Measurements from ENCODE around the gene IGSF9B. TPM values are rescaled to one million over a fixed set of nuclear protein-coding genes. Genes with fewer than 3 reads are reported as not detected.

IGSF9B gene
- total and polyA plus RNA-seq, 9 of the 15 experiments (the other 6 are each of a cell fraction or from before 2014, with no cell fraction given): 0.09 TPM; not detected in 8

DNA sequence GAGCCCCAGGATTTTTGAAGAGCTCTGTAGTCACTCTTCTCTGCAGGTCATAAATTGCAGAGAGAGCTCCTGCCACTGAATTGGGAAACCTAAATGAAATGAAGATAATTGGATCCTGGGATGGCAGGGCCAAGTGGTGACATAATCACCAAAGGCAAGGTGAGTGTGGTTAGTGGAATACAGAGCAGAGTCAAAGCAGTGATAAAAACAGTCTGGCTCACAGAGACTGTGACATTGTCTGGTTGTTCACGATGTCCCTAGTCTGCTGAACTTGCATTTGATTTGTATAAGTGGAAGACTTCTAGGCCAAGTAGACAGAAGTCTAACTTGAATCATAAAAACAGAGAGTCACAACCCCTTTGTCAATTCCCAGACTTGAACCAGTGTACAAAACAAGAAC, 84.6 kb downstream of the IGSF9B start (continued):
- TF ChIP-seq POU5F1 (IDR thresholded peaks at IDR 0.05; ENCODE audit: borderline replicate concordance, low read depth, low read length, partially characterized antibody) (no peak), BRD9 (IDR thresholded peaks at IDR 0.05; ENCODE audit: low read depth, partially characterized antibody) (no peak), CLOCK (CRISPR knock-in tag; IDR thresholded peaks at IDR 0.05; ENCODE audit: borderline replicate concordance) (no peak), MCM7 (IDR thresholded peaks at IDR 0.05) (no peak), FOXK2 (conservative IDR thresholded peaks at IDR 0.05 in 1 of 2, IDR thresholded peaks at IDR 0.05 in 1 of 2; ENCODE audit: low read depth in 2 of 2) (no peak), HMGN3 (IDR thresholded peaks at IDR 0.05; ENCODE audit: borderline replicate concordance, extremely low read depth, insufficient read length, low read depth, low read length) (no peak)

- intact Hi-C loops (cut with micrococcal nuclease) (no loop called here), in situ Hi-C loops (cut with MboI) (no loop called here)
- H3K36me3 ChIP-seq (ENCODE audit: control insufficient read depth, insufficient read depth, low read length): no peaks in the 10 kb centered on the region
- TF ChIP-seq RFX5 (IDR thresholded peaks at IDR 0.05; ENCODE audit: low read depth, low read length) (no peak), NEUROD1 (IDR thresholded peaks at IDR 0.05; ENCODE audit: borderline replicate concordance, low read depth, low read length, partially characterized antibody) (no peak), ZNF764 (CRISPR knock-in tag; IDR thresholded peaks at IDR 0.05; ENCODE audit: low read depth) (no peak), CBX3 (IDR thresholded peaks at IDR 0.05; ENCODE audit: borderline replicate concordance in 1 of 2, low read length in 2 of 2) (no peak), ZNF445 (CRISPR knock-in tag; IDR thresholded peaks at IDR 0.05; ENCODE audit: low read depth) (no peak)
- no peak overlapping the region for H3K4me3 ChIP-seq
- FAIRE-seq (no peak), DNase-seq (ENCODE audit: extremely low read depth in 1 of 4, low spot score in 3 of 4) (no peak), ATAC-seq (no peak)
- H4K20me1 ChIP-seq (replicated peaks; ENCODE audit: control insufficient read depth, insufficient read depth, low read length): no peaks in the 10 kb centered on the region
- POLR2A ChIA-PET: no interaction called here
- no peaks in the 10 kb centered on the region for H3K9me1 ChIP-seq (ENCODE audit: control insufficient read depth, insufficient read depth, low read length)
- CTCF ChIA-PET (ENCODE audit: low intra/inter-chr PET ratio): no interaction called here
- no peaks in the 10 kb centered on the region for H3K9me3 ChIP-seq (replicated peaks; ENCODE audit: control insufficient read depth, insufficient read depth, low read depth, low read length)
- H2AFZ ChIP-seq (ENCODE audit: low read depth, low read length): no peak overlapping the region
- H3K4me2 ChIP-seq (ENCODE audit: insufficient read depth, low read length): no peak overlapping the region
- no peak overlapping the region for H3K9ac ChIP-seq (ENCODE audit: insufficient read depth in 1 of 2, low read depth in 2 of 2, low read length in 2 of 2)
- H3K79me2 ChIP-seq (ENCODE audit: control insufficient read depth, insufficient read depth, low read length): no peaks in the 10 kb centered on the region
- H3K27me3 ChIP-seq (ENCODE audit: control insufficient read depth in 2 of 2, insufficient read depth in 2 of 2, low read length in 2 of 2): 0 out of 5 replicates have a peak, but pooled peaks cover 0 to 4% of the 10 kb centered on the region in 2 experiments
- no peaks in the 10 kb centered on the region for H3K4me1 ChIP-seq (replicated peaks in 1 of 2; ENCODE audit: control insufficient read depth in 2 of 2, insufficient read depth in 2 of 2, low read length in 2 of 2)
- BruUV-seq (replicated peaks): no TSS peak
- H3K27ac ChIP-seq (ENCODE audit: extremely low read depth, low read depth, low read length): no peak overlapping the region
Observed at GRCh38 chr11:133867456-133867855, 89.3 kb downstream of the IGSF9B start.
